Esophagus muscularis mucosa (tissue), 4 donors: ENCODE measurements around the gene DSCAM. TPM values are rescaled to one million over a fixed set of nuclear protein-coding genes. Genes with fewer than 3 reads are reported as not detected.

Source experiments
- DNase-seq: peaks from one replicate; pipeline ENCODE4 v3.0.0-alpha.2; 2017; ENCODE audit errors: extremely low spot score
- H3K27ac ChIP-seq, 4 donors: fragments of 200-600 bp; sonication (generic); replicated peaks in 1 of 4; 1 replicate in 3 of 4; 2 replicates in 1 of 4; pipeline ENCODE4 v1.5.1; 2016 to 2019; ENCODE audit warnings: mild to moderate bottlenecking in 1 of 4
- H3K27me3 ChIP-seq, 4 donors: fragments of 200-600 bp; sonication (generic); one replicate each; pipeline versions ENCODE4 v1.5.1 to v1.6.0; 2016 to 2019
- H3K36me3 ChIP-seq, 4 donors: fragments of 200-600 bp; sonication (generic); one replicate each; pipeline ENCODE4 v1.5.1; 2016 to 2019
- H3K4me1 ChIP-seq, 4 donors: fragments of 200-600 bp; sonication (generic); one replicate each; pipeline ENCODE4 v1.5.1; 2016 to 2019
- H3K4me3 ChIP-seq, 4 donors: fragments of 200-600 bp; sonication (generic); 1 replicate in 2 of 4; 2 replicates in 2 of 4; pipeline ENCODE4 v1.5.1; 2016 to 2019; ENCODE audit warnings: mild to moderate bottlenecking in 4 of 4, moderate library complexity in 1 of 4
- H3K9me3 ChIP-seq, 4 donors: fragments of 200-600 bp; sonication (generic); 1 replicate in 3 of 4; 2 replicates in 1 of 4; pipeline ENCODE4 v1.5.1; 2016 to 2019
- EP300 ChIP-seq: sonication (generic); formaldehyde crosslinking; IDR thresholded peaks from one replicate; pipeline ENCODE4 v1.6.1; 2017; ENCODE audit warnings: antibody characterized with exemption
- POLR2A ChIP-seq: fragments of 450-650 bp; IDR thresholded peaks from one replicate; pipeline ENCODE4 v1.6.1; 2017; ENCODE audit warnings: antibody characterized with exemption, moderate library complexity, mild to moderate bottlenecking, low read depth
- POLR2AphosphoS5 ChIP-seq, 2 donors: sonication (generic); formaldehyde crosslinking; IDR thresholded peaks; one replicate each; pipeline ENCODE4 v1.6.1; 2017; ENCODE audit warnings: antibody characterized with exemption in 2 of 2
- WGBS: methylation state at CpG from one replicate; pipeline ENCODE4 v1.1.5; 2018; 5-methylcytosine and 5-hydroxymethylcytosine counted together
- intact Hi-C: fragments of 100-400 bp; cut with DNase I; formaldehyde crosslinking; loops from one replicate; pipeline ENCODE4 v1.15.1; 2023
- total RNA-seq, 4 donors: library from RNA; depleted of rRNA; stranded (reverse); fragments of >200 nt; gene quantifications; one replicate each; pipeline versions ENCODE4 v1.1.0 to v1.2.1, GENCODE V29; 2016
- TF ChIP-seq, protein P1 (sequence below), 3 experiments: fragments of 200-600 bp in 2 of 3; fragments of 450-650 bp in 1 of 3; sonication (generic) in 2 of 3; IDR thresholded peaks; one replicate each; pipeline ENCODE4 v1.5.1; 2017 to 2019; ENCODE audit warnings: antibody characterized with exemption in 3 of 3, mild to moderate bottlenecking in 2 of 3, moderate library complexity in 1 of 3

Gene DSCAM
- total RNA-seq, 4 donors from 2014 or later, result 0.06 to 0.42 (median 0.17) TPM; not detected in 1

DNA sequence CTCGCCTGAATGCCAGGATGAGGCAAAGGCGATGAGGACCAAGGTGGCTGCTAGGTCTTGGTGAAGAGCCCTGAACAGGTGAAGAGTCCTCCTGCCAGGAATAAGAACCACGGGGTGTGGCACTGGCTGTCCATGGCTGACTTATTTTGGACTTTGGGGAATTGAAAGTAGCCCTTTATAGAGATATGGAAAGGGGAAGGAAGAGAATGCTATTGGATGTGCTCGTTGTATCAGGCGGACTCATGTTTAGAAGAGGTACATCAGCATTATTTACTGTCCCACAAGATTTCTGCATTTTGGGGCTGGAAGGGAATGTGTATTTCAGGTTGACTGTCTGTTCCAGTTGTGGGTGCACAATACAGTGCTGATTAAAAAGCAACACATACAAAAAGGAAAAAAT, 465.8 kb downstream of the DSCAM start:
- H3K36me3 ChIP-seq, result no peaks in the 10 kb centered on the region
- 93% methylated on average over 5 of the region's 5 CpGs for WGBS
- TF ChIP-seq POLR2AphosphoS5 (IDR thresholded peaks at IDR 0.05), result no peak
- no peak for TF ChIP-seq POLR2A
- TF ChIP-seq, protein P1, sequence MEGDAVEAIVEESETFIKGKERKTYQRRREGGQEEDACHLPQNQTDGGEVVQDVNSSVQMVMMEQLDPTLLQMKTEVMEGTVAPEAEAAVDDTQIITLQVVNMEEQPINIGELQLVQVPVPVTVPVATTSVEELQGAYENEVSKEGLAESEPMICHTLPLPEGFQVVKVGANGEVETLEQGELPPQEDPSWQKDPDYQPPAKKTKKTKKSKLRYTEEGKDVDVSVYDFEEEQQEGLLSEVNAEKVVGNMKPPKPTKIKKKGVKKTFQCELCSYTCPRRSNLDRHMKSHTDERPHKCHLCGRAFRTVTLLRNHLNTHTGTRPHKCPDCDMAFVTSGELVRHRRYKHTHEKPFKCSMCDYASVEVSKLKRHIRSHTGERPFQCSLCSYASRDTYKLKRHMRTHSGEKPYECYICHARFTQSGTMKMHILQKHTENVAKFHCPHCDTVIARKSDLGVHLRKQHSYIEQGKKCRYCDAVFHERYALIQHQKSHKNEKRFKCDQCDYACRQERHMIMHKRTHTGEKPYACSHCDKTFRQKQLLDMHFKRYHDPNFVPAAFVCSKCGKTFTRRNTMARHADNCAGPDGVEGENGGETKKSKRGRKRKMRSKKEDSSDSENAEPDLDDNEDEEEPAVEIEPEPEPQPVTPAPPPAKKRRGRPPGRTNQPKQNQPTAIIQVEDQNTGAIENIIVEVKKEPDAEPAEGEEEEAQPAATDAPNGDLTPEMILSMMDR (IDR thresholded peaks at IDR 0.05), result no peak
- no peak for TF ChIP-seq EP300
- H3K4me3 ChIP-seq, result no peak overlapping the region
- peaks cover 0 to 16% (median 5%) of the 10 kb centered on the region in 4 donors for H3K4me1 ChIP-seq
- H3K27ac ChIP-seq, result no peak overlapping the region
- intact Hi-C loops, result no loop called here
- no peaks in the 10 kb centered on the region for H3K9me3 ChIP-seq
- DNase-seq, result no peak
- no peaks in the 10 kb centered on the region for H3K27me3 ChIP-seq

DNA sequence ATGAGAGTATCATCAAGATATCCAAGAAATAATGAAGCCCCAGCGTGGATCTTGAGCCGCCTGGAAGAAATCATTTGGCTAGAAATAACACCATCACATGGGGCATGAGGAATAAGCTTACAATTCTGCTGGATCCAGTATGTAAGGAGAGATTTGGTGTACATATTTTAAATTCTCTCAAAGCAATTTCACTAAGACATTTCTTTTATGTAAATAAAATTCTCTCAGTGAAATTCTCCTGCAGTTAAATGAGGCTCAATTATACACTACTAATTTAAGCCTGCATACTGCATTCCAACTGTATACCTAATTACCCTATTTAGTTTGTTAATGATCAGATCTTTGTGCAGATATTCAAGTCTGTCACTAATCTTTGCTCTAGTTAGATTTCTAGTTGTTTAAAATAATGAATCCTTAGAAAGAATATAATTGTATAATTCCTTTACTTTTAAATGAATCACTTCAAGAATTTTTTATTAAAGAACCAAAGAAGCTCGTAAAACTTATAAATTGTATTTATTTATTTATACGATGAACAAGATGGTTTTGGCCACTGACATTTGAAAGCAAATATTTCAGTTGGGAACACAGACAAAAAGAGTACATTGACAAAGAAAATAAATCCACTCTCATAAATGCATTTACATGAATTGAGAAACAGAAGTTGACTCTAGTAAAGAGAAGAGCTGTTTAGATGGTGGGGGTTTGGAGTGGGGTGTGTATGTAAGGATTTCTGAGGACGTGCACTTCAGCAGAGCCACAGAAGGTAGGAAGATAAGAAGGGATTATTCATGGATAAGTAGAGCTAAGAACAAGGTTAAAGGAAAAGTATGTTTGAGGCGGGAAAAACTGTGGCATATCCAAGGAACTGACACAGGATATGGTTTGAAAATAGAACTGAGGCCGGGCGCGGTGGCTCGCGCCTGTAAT, 466.8 kb downstream of the DSCAM start:
- Histone ChIP-seq H3K4me1 (peaks cover 0 to 14% (median 3%) of the 10 kb centered on the region in 4 donors), H3K36me3 (no peaks in the 10 kb centered on the region), H3K4me3 (no peak overlapping the region), H3K27me3 (no peaks in the 10 kb centered on the region), H3K9me3 (no peaks in the 10 kb centered on the region), H3K27ac (no peak overlapping the region)
- DNase-seq, result no peak
- TF ChIP-seq, protein P1 (IDR thresholded peaks at IDR 0.05), result no peak
- TF ChIP-seq POLR2A, result no peak
- no peak for TF ChIP-seq EP300
- no peak for TF ChIP-seq POLR2AphosphoS5 (IDR thresholded peaks at IDR 0.05)
- intact Hi-C loops, result no loop called here
- 78% methylated on average over 11 of the region's 11 CpGs for WGBS

DNA sequence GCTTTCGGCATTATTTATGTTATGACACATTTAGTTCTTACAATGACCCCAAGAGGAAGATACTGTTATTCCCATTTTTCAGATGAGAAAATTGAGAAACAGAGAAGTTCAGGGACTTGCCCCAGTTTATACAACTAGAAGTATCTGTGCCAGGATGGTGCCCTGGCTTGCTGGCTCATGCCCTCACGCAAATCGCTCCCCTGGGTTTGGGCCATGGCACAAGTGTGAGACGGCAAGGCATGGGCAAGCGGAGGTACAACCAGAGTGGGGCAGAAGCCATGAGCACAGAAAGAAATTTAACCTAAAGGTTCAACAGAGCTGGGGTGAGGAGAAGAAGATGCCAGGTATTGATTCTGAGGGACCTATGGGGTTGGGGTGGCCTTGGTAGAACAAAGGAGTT, 469.8 kb downstream of the DSCAM start:
- Histone ChIP-seq H3K36me3 (no peaks in the 10 kb centered on the region), H3K27me3 (no peaks in the 10 kb centered on the region), H3K27ac (no peak overlapping the region), H3K9me3 (no peaks in the 10 kb centered on the region), H3K4me1 (peaks cover 0 to 14% (median 3%) of the 10 kb centered on the region in 4 donors), H3K4me3 (no peak overlapping the region)
- intact Hi-C loops, result no loop called here
- DNase-seq, result no peak
- WGBS, result 98% methylated on average over 5 of the region's 5 CpGs
- TF ChIP-seq EP300 (no peak), POLR2A (no peak), POLR2AphosphoS5 (IDR thresholded peaks at IDR 0.05) (no peak)
- TF ChIP-seq, protein P1 (IDR thresholded peaks at IDR 0.05), result no peak

DNA sequence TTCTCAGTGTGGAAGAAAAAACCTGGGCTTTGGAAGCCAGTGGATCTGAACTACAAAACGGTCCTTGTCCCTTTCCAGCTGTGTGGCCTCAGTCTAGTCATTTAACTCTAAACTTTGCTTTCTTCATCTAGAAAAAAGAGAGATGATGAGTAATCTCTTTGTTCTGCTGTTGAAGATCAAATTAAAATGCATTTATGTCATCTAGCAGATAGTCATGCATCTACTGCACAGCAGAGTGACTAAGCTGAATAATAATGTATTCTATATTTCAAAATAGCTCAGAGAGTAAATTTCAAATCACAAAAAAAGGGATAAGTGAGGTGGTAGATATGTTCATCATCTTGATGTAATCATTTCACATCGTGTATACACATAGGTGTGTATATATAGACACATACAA, 473.2 kb downstream of the DSCAM start:
- TF ChIP-seq, protein P1 (IDR thresholded peaks at IDR 0.05), result no peak
- WGBS, result 51% methylated on average over 2 of the region's 2 CpGs
- no peak overlapping the region for H3K27ac ChIP-seq

More for the DNA sequence above, 473.2 kb downstream of the DSCAM start:
- intact Hi-C loops, result no loop called here
- Histone ChIP-seq H3K4me3 (no peak overlapping the region), H3K27me3 (no peaks in the 10 kb centered on the region), H3K36me3 (no peaks in the 10 kb centered on the region), H3K4me1 (no peaks in the 10 kb centered on the region), H3K9me3 (no peaks in the 10 kb centered on the region)
- DNase-seq, result no peak
